OCI-LY1 (cell line): ENCODE results near the gene ACTR8.

Experiments
- EZH2 ChIP-seq: fragments of 200-600 bp; sonication (generic), shearing (Covaris generic); IDR thresholded peaks from 2 replicates; pipeline ENCODE4 v1.8.0; 2017; ENCODE audit warnings: borderline replicate concordance, mixed run types, mild to moderate bottlenecking, antibody characterized with exemption, low read length, moderate library complexity, mixed read lengths
- TF ChIP-seq, protein P1 (sequence below): fragments of 200-600 bp; sonication (generic), shearing (Covaris generic); IDR thresholded peaks from 2 replicates; pipeline ENCODE4 v1.5.1; 2017; ENCODE audit warnings: mild to moderate bottlenecking, antibody characterized with exemption, low read length, moderate library complexity, mixed read lengths

DNA sequence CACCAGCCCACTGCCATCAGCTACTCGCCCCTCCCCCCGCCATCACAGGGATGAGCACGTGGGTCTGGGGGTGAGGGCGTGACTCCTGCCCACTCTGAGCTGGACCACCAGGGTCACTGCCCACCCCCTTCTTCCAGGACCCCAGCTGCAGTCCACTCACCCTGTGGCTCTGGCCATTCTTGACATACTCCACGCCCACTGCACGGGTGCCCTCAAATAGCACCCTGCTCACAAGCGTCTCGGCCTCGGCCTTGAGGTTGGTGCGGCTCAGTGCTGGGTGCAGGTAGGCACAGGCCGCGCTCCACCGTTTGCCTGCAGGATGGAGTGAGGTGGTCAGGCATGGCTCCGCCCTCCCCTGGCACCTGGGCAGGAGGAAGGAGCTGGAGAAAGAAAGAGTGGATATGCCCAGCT lies 59.6 kb downstream of the ACTR8 start:
- TF ChIP-seq, protein P1, sequence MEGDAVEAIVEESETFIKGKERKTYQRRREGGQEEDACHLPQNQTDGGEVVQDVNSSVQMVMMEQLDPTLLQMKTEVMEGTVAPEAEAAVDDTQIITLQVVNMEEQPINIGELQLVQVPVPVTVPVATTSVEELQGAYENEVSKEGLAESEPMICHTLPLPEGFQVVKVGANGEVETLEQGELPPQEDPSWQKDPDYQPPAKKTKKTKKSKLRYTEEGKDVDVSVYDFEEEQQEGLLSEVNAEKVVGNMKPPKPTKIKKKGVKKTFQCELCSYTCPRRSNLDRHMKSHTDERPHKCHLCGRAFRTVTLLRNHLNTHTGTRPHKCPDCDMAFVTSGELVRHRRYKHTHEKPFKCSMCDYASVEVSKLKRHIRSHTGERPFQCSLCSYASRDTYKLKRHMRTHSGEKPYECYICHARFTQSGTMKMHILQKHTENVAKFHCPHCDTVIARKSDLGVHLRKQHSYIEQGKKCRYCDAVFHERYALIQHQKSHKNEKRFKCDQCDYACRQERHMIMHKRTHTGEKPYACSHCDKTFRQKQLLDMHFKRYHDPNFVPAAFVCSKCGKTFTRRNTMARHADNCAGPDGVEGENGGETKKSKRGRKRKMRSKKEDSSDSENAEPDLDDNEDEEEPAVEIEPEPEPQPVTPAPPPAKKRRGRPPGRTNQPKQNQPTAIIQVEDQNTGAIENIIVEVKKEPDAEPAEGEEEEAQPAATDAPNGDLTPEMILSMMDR, result no peak
- TF ChIP-seq EZH2, result no peak
